HG03060 (cell line): ENCODE data around the gene C2CD5.
"Not testable (repeated sequence)": the region's sequence is repeated elsewhere in the genome, so short reads cannot be mapped to it uniquely, and the experiment has no call there.

Source experiments
- ATAC-seq: cut with Tn5 transposase; IDR thresholded peaks from one replicate; pipeline ENCODE4 v1.9.1; 2021; ENCODE audit warnings: low read depth, moderate number of reproducible peaks; ENCODE audit not compliant: unreplicated experiment

The C2CD5 gene

GRCh38 chr12:22536971-22537544 is 7.3 kb downstream of the C2CD5 start:
- no peak for ATAC-seq

- no peak for ATAC-seq
Observed at GRCh38 chr12:22536346-22536945, 7.9 kb downstream of the C2CD5 start.

- no peak for ATAC-seq
Observed at GRCh38 chr12:22535478-22535877, 8.9 kb downstream of the C2CD5 start.

GRCh38 chr12:22535038-22535437 is 9.3 kb downstream of the C2CD5 start:
- ATAC-seq: no peak

- no peak for ATAC-seq
Observed at GRCh38 chr12:22533155-22533554, 11.2 kb downstream of the C2CD5 start.

GRCh38 chr12:22532317-22532716 is 12.0 kb downstream of the C2CD5 start:
- no peak for ATAC-seq

- ATAC-seq: no peak
Observed at GRCh38 chr12:22531205-22531604, 13.1 kb downstream of the C2CD5 start.

GRCh38 chr12:22529281-22530060 is 14.9 kb downstream of the C2CD5 start:
- peak; percentile 66 for ATAC-seq

GRCh38 chr12:22527999-22528398 is 16.3 kb downstream of the C2CD5 start:
- ATAC-seq: no peak

GRCh38 chr12:22526836-22527235 is 17.5 kb downstream of the C2CD5 start:
- ATAC-seq: no peak

GRCh38 chr12:22525426-22525825 is 18.9 kb downstream of the C2CD5 start:
- no peak for ATAC-seq

GRCh38 chr12:22518998-22519397 is 25.3 kb downstream of the C2CD5 start:
- ATAC-seq: no peak

GRCh38 chr12:22518060-22518719 is 26.2 kb downstream of the C2CD5 start:
- ATAC-seq: no peak

GRCh38 chr12:22514875-22515274 is 29.5 kb downstream of the C2CD5 start:
- no peak for ATAC-seq

GRCh38 chr12:22505826-22506225 is 38.5 kb downstream of the C2CD5 start:
- no peak for ATAC-seq

GRCh38 chr12:22500100-22500499 is 44.2 kb downstream of the C2CD5 start:
- ATAC-seq: no peak

- ATAC-seq: no peak
Observed at GRCh38 chr12:22499445-22499844, 44.9 kb downstream of the C2CD5 start.

GRCh38 chr12:22494319-22494718 is 50.0 kb downstream of the C2CD5 start:
- no peak for ATAC-seq

GRCh38 chr12:22491034-22491433 is 53.3 kb downstream of the C2CD5 start:
- ATAC-seq: no peak

- ATAC-seq: no peak
Observed at GRCh38 chr12:22488478-22488877, 55.9 kb downstream of the C2CD5 start.

GRCh38 chr12:22487683-22488082 is 56.7 kb downstream of the C2CD5 start:
- ATAC-seq: not testable (repeated sequence)
